Fibroblast of villous mesenchyme (primary cell): ENCODE measurements around the gene PAX3. TPM values are rescaled to one million over a fixed set of nuclear protein-coding genes. Genes with fewer than 3 reads are reported as not detected.

Experiments
- DNase-seq: peaks from one replicate; pipeline ENCODE4 v3.0.0-alpha.2; 2010; ENCODE audit warnings: low read depth
- H3K4me3 ChIP-seq: 2 replicates; pipeline ENCODE4 v1.5.1; 2011; ENCODE audit warnings: low read depth, mild to moderate bottlenecking, low read length
- total RNA-seq: library from RNA; depleted of rRNA; stranded (reverse); fragments of >200 nt; gene quantifications from 2 replicates; pipeline ENCODE4 v1.2.3, GENCODE V29; 2012
- TF ChIP-seq, protein P1 (sequence below): IDR thresholded peaks from 2 replicates; pipeline ENCODE4 v1.5.1; 2012; ENCODE audit warnings: low read depth, mild to moderate bottlenecking, low read length; ENCODE audit not compliant: insufficient read depth

Gene PAX3
- total RNA-seq, 1 donor, result not detected

- no peak overlapping the region for H3K4me3 ChIP-seq
- DNase-seq, result no peak
- TF ChIP-seq, protein P1, sequence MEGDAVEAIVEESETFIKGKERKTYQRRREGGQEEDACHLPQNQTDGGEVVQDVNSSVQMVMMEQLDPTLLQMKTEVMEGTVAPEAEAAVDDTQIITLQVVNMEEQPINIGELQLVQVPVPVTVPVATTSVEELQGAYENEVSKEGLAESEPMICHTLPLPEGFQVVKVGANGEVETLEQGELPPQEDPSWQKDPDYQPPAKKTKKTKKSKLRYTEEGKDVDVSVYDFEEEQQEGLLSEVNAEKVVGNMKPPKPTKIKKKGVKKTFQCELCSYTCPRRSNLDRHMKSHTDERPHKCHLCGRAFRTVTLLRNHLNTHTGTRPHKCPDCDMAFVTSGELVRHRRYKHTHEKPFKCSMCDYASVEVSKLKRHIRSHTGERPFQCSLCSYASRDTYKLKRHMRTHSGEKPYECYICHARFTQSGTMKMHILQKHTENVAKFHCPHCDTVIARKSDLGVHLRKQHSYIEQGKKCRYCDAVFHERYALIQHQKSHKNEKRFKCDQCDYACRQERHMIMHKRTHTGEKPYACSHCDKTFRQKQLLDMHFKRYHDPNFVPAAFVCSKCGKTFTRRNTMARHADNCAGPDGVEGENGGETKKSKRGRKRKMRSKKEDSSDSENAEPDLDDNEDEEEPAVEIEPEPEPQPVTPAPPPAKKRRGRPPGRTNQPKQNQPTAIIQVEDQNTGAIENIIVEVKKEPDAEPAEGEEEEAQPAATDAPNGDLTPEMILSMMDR, result no peak
These were observed 3.0 kb upstream of the PAX3 start for GRCh38 chr2:222301796-222302118.

DNA sequence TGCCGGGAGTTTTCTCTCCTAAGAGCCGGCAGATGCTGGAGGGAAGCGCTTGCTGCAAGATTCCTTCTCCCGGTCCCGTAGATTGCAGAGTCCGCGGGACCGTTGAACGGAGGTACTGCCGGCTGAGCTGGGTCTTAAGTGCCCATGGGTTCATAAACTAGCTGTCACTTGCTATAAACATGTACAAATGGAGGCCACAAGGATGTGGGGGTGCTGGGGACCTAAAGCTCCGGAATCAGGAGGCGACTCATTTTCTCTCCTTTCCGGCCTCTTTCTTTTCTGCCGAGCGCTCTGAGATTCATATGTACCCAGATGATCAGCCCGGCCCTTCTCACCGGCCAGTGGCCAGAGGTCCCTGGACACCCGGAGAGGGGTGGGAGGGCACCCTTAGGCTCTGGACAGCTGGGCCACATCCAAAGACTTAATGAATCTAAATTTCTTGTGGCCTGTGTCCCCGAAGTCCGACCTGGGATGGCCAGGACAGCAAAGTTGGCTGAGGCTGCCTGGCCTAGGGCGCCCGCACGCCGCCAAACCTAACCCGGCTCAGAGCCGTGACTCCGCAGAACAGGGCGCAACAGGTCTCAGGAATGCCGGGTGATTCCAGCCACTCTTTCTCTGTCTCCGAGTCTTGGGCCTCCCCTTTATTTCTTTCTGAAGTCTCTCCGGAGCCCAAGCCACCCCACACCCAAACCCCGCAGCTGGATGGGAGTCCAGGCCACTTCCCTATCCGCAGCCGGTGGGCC, 2.4 kb upstream of the PAX3 start:
- DNase-seq, result no peak
- H3K4me3 ChIP-seq, result no peak overlapping the region
- TF ChIP-seq, protein P1, result no peak

- TF ChIP-seq, protein P1, result no peak
- no peak for DNase-seq
- H3K4me3 ChIP-seq, result no peak overlapping the region
These were observed 1.9 kb upstream of the PAX3 start for GRCh38 chr2:222300726-222301052.

DNA sequence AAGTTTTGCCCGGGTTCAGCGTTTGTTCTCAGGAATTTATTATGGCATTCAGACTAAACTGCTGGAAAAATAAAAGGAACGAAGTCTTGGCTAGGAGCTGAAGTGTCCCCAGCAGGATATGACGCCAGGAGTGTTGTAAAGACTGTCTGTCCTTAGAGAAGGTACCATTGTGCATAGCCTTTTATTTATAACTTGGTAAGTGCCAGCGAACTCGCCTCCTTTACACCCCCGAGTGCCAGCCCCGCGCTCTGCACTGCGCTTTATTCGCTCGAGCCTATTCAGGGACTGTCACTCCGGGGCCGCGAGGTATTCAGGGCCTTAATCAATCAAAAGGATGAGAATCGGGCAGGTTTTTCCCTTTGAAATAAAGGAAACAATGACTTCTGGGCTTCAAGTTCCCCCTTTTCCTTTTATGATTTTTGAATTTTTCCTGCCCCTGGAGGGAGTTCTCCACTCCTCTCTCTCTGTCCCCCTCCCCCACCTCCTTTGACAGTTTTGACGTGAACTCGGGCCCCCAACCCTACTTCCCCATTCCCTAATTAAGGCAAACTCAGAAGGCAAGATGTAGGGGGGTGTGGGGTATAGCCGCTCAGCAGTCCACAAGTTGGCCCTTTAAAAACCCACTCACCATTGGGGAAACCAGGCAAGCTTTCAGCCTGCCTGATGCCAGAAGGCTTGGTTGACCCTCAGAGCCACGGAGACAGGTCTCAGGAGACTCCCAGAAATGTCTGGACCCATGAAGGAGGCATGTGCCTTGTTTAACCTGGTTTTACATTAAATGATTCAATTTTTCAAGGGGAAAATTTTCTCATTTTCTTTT, 1.3 kb upstream of the PAX3 start:
- no peak for DNase-seq
- H3K4me3 ChIP-seq, result no peak overlapping the region
- TF ChIP-seq, protein P1, result no peak

GRCh38 chr2:222298001-222298310, 842 bp downstream of the PAX3 start:
- no peak for DNase-seq
- H3K4me3 ChIP-seq, result no peak overlapping the region
- TF ChIP-seq, protein P1, result no peak

GRCh38 chr2:222297600-222297935, 1.2 kb downstream of the PAX3 start:
- TF ChIP-seq, protein P1, result no peak
- DNase-seq, result no peak
- H3K4me3 ChIP-seq, result no peak overlapping the region
